ENCODE results near the gene CBFA2T3. TPM values are rescaled to one million over a fixed set of nuclear protein-coding genes. Genes with fewer than 3 reads are reported as not detected.

Gene CBFA2T3
- total and polyA plus RNA-seq, 2 of the 13 experiments (the other 11 are each of a cell fraction or from before 2014, with no cell fraction given) = 0.05 TPM; not detected in 1

- no peaks in the 10 kb centered on the region for H3K9me3 ChIP-seq (ENCODE audit: low read length)
- peaks cover 9% of the 10 kb centered on the region for H3K4me1 ChIP-seq (ENCODE audit: insufficient read depth, low read length)
- in situ Hi-C loops (cut with HindIII; ENCODE audit: extremely low pct_ligation_motif_present, low pct_unique_long_range_greater_than_20kb) (loop anchor here (5.0 kb wide), 1 partner anchor 229 kb away; no protein-coding TSS in a partner anchor), intact Hi-C loops (cut with micrococcal nuclease; ENCODE audit: unreplicated experiment) (no loop called here)
- no peak overlapping the region for H3K27ac ChIP-seq (ENCODE audit: extremely low read length, insufficient read depth, low read length)
- ChIA-PET POLR2A (no interaction called here), CTCF (ENCODE audit: low intra/inter-chr PET ratio, low total read pairs) (no interaction called here)
- DNase-seq (ENCODE audit: low spot score) = no peak
- no peak for FAIRE-seq
- no peaks in the 10 kb centered on the region for H3K36me3 ChIP-seq (replicated peaks in 1 of 2; ENCODE audit: control insufficient read depth in 1 of 2, insufficient read depth in 2 of 2, low read length in 2 of 2)
- peaks cover 59 to 87% of the 10 kb centered on the region in 2 experiments for H3K27me3 ChIP-seq (ENCODE audit: control insufficient read depth in 1 of 2, insufficient read depth in 2 of 2, low read length in 2 of 2)
- H4K20me1 ChIP-seq (ENCODE audit: insufficient read depth, low read length) = peaks cover 16% of the 10 kb centered on the region; the same call in 1 of the 2 replicates
- no peak overlapping the region for H3K4me2 ChIP-seq (ENCODE audit: low read depth, low read length)
- no TSS peak for BruUV-seq (replicated peaks)
- no peak overlapping the region for H3K9ac ChIP-seq (ENCODE audit: insufficient read depth, low read depth, low read length)
- no peak overlapping the region for H3K4me3 ChIP-seq (replicated peaks in 1 of 3; ENCODE audit: insufficient read depth in 1 of 3, low read depth in 2 of 3, low read length in 3 of 3)
- no peak overlapping the region for H2AFZ ChIP-seq (ENCODE audit: low read length)
- WGBS (ENCODE audit: low lambda C conversion rate) = 21% methylated on average over 23 of the region's 32 CpGs
- ATAC-seq = peak; percentile 26
- TF ChIP-seq, protein P1, sequence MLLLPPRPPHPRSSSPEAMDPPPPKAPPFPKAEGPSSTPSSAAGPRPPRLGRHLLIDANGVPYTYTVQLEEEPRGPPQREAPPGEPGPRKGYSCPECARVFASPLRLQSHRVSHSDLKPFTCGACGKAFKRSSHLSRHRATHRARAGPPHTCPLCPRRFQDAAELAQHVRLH (CRISPR knock-in tag; IDR thresholded peaks at IDR 0.05; ENCODE audit: borderline replicate concordance, low read depth) = no peak
- TF ChIP-seq FOXA1 (IDR thresholded peaks at IDR 0.05) = no peak
- TF ChIP-seq FOXA1 (CRISPR knock-in tag; IDR thresholded peaks at IDR 0.05) = no peak
- TF ChIP-seq HOXA5 (CRISPR knock-in tag; IDR thresholded peaks at IDR 0.05) = no peak
- 0 out of 2 replicates have a peak, but pooled peaks have one; percentile 15 for TF ChIP-seq PHF8 (CRISPR knock-in tag; IDR thresholded peaks at IDR 0.05)
- no peak for TF ChIP-seq PAF1 (CRISPR knock-in tag; IDR thresholded peaks at IDR 0.05)
- no peak for TF ChIP-seq ZNF562 (CRISPR knock-in tag; IDR thresholded peaks at IDR 0.05; ENCODE audit: borderline replicate concordance)
- peak; percentile 95 for TF ChIP-seq EZH2 (conservative IDR thresholded peaks at IDR 0.05; ENCODE audit: low read depth, low read length)
- H3K79me2 ChIP-seq (ENCODE audit: insufficient read depth, low read length) = no peaks in the 10 kb centered on the region
Observed at GRCh38 chr16:88938119-88938776, 38.8 kb downstream of the CBFA2T3 start.

DNA sequence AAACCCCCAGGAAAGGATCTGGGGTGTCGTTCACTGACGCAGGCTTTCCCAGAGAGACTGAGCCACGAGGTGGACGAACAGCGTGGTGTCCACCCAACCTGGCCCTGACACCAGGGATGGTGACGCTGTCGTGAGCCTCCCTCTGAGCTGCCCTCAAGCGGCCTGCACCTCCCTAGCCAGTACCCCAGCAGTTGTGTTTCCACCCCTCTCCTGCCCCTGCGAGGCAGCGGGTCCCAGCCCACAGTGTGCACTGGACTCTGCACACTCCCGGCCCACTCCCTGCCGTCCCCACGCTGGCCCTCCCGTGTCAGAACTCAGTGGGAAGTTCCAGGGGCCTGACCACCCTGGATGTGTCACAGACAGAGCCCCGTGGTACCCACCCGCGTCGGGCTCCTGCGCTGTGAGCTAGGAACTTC is 39.8 kb downstream of the CBFA2T3 start:
- DNase-seq (ENCODE audit: low spot score) (no peak), FAIRE-seq (no peak)

More for the DNA sequence above, 39.8 kb downstream of the CBFA2T3 start:
- Histone ChIP-seq H3K27me3 (ENCODE audit: control insufficient read depth in 1 of 2, insufficient read depth in 2 of 2, low read length in 2 of 2) (peaks cover 50 to 85% of the 10 kb centered on the region in 2 experiments), H2AFZ (ENCODE audit: low read length) (no peak overlapping the region), H3K36me3 (replicated peaks in 1 of 2; ENCODE audit: control insufficient read depth in 1 of 2, insufficient read depth in 2 of 2, low read length in 2 of 2) (no peaks in the 10 kb centered on the region), H3K79me2 (ENCODE audit: insufficient read depth, low read length) (no peaks in the 10 kb centered on the region), H3K27ac (ENCODE audit: extremely low read length, insufficient read depth, low read length) (no peak overlapping the region), H3K9ac (ENCODE audit: insufficient read depth, low read depth, low read length) (no peak overlapping the region), H3K9me3 (ENCODE audit: low read length) (no peaks in the 10 kb centered on the region), H3K4me1 (ENCODE audit: insufficient read depth, low read length) (peaks cover 9% of the 10 kb centered on the region), H3K4me2 (ENCODE audit: low read depth, low read length) (no peak overlapping the region), H3K4me3 (replicated peaks in 1 of 3; ENCODE audit: insufficient read depth in 1 of 3, low read depth in 2 of 3, low read length in 3 of 3) (no peak overlapping the region), H4K20me1 (ENCODE audit: insufficient read depth, low read length) (peaks cover 16% of the 10 kb centered on the region; the same call in 1 of the 2 replicates)
- ChIA-PET CTCF (ENCODE audit: low intra/inter-chr PET ratio, low total read pairs) (interaction anchor here (2.0 kb wide), 1 partner anchor 231 kb away, joined by 5 read pairs; no protein-coding TSS in a partner anchor), POLR2A (no interaction called here)
- ATAC-seq = no peak
- TF ChIP-seq ZNF441 (CRISPR knock-in tag; IDR thresholded peaks at IDR 0.05; ENCODE audit: borderline replicate concordance) (no peak), CREM (IDR thresholded peaks at IDR 0.05) (no peak), CREM (CRISPR knock-in tag; IDR thresholded peaks at IDR 0.05) (no peak), ZBTB21 (CRISPR knock-in tag; IDR thresholded peaks at IDR 0.05) (no peak), MTF2 (CRISPR knock-in tag; IDR thresholded peaks at IDR 0.05; ENCODE audit: borderline replicate concordance) (0 out of 2 replicates have a peak, but pooled peaks have one; percentile 53), PRMT3 (CRISPR knock-in tag; IDR thresholded peaks at IDR 0.05; ENCODE audit: borderline replicate concordance, low read depth) (no peak), SMAD9 (CRISPR knock-in tag; IDR thresholded peaks at IDR 0.05) (no peak)
- 52% methylated on average over 9 of the region's 19 CpGs for WGBS (ENCODE audit: low lambda C conversion rate)
- in situ Hi-C loops (cut with HindIII; ENCODE audit: extremely low pct_ligation_motif_present, low pct_unique_long_range_greater_than_20kb) = loop anchor here (5.0 kb wide), 1 partner anchor 230 kb away; no protein-coding TSS in a partner anchor
- no TSS peak for BruUV-seq (replicated peaks)
- intact Hi-C loops (cut with micrococcal nuclease; ENCODE audit: unreplicated experiment) = no loop called here

Data from HepG2 (cell line).